ENCODE measurements around the gene PI16.
A peak's percentile ranks its signal among the peaks of the same experiment; 100 is the strongest.
"Not testable (repeated sequence)": the region's sequence is repeated elsewhere in the genome, so short reads cannot be mapped to it uniquely, and the experiment has no call there.

The PI16 gene

GRCh38 chr6:36985808-36986703, 31.5 kb downstream of the PI16 start, which contains the start of gene MTCH1:
Gene MTCH1, minus strand, starts transcription at chr6:36986196. Its CDS starts 23 bp downstream, at chr6:36986173.
- peak within 1 kb of the TSS; percentile 100 for H3K4me3 ChIP-seq (replicated peaks in 1 of 2; ENCODE audit: low read depth in 2 of 2, low read length in 2 of 2)
- peak; percentile 86 to 94 for DNase-seq (ENCODE audit: low read depth in 2 of 2)
- TF ChIP-seq CTCF (IDR thresholded peaks at IDR 0.05; ENCODE audit: low read depth, low read length): no peak

GRCh38 chr6:36986704-36987047, 32.1 kb downstream of the PI16 start:
- no peak for DNase-seq (ENCODE audit: low read depth in 2 of 2)
- no peak for TF ChIP-seq CTCF (IDR thresholded peaks at IDR 0.05; ENCODE audit: low read depth, low read length)
- peak overlapping the region; percentile 58 to 100 for H3K4me3 ChIP-seq (replicated peaks in 1 of 2; ENCODE audit: low read depth in 2 of 2, low read length in 2 of 2)

- no peak for DNase-seq (ENCODE audit: low read depth in 2 of 2)
- H3K4me3 ChIP-seq (replicated peaks in 1 of 2; ENCODE audit: low read depth in 2 of 2, low read length in 2 of 2): no peak overlapping the region
- no peak for TF ChIP-seq CTCF (IDR thresholded peaks at IDR 0.05; ENCODE audit: low read depth, low read length)
Measured at GRCh38 chr6:36989264-36989663, 34.7 kb downstream of the PI16 start.

- not testable (repeated sequence) for H3K4me3 ChIP-seq (replicated peaks in 1 of 2; ENCODE audit: low read depth in 2 of 2, low read length in 2 of 2)
Measured at GRCh38 chr6:36990401-36990800, 35.9 kb downstream of the PI16 start.

GRCh38 chr6:36997811-36998722, 43.5 kb downstream of the PI16 start:
- no peak for TF ChIP-seq CTCF (IDR thresholded peaks at IDR 0.05; ENCODE audit: low read depth, low read length)
- no peak for DNase-seq (ENCODE audit: low read depth in 2 of 2)
- no peak overlapping the region for H3K4me3 ChIP-seq (replicated peaks in 1 of 2; ENCODE audit: low read depth in 2 of 2, low read length in 2 of 2)

More at GRCh38 chr6:36990401-36990800, 35.9 kb downstream of the PI16 start:
- not testable (repeated sequence) for DNase-seq (ENCODE audit: low read depth in 2 of 2)

GRCh38 chr6:36998723-36999038, 44.1 kb downstream of the PI16 start:
- no peak for TF ChIP-seq CTCF (IDR thresholded peaks at IDR 0.05; ENCODE audit: low read depth, low read length)
- H3K4me3 ChIP-seq (replicated peaks in 1 of 2; ENCODE audit: low read depth in 2 of 2, low read length in 2 of 2): no peak overlapping the region
- no peak for DNase-seq (ENCODE audit: low read depth in 2 of 2)

Data from cardiac fibroblast (primary cell).